Measurements from ENCODE around the gene DNAJC30. TPM values are rescaled to one million over a fixed set of nuclear protein-coding genes. Genes with fewer than 3 reads are reported as not detected.
A peak's percentile ranks its signal among the peaks of the same experiment; 100 is the strongest.

The DNAJC30 gene
- total RNA-seq, 2 experiments from 2014 or later: 5.9 to 13.7 TPM

DNA sequence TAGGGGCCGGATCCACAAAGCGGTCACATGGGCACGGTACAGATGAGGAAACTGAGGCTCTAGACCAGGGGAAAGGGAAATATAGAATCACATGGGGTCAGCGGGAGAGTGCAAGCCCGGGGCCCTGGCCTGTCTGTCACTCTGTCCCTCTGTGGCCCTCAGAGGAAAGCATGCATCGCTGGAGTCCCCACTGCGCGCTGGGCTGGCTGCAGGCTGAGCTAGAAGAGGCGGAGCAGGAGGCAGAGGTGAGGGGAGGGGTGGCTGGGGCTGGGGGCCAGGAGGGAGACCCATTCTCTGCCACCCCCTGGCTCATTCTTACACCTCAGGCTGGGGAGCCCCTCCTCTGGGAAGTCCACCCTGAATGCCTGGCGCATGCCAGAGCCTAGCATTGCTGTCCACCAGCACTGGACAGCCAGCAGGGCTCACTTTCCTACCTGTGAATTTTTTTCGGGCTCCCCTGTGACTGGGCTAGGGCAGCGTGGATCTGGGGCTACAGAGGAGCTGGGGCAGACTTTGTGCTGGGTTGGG is 13.3 kb downstream of the DNAJC30 start:
- no peak for TF ChIP-seq EZH2phosphoT487 (IDR thresholded peaks at IDR 0.05; ENCODE audit: borderline replicate concordance, low read depth, low read length)
- TF ChIP-seq, protein P1, sequence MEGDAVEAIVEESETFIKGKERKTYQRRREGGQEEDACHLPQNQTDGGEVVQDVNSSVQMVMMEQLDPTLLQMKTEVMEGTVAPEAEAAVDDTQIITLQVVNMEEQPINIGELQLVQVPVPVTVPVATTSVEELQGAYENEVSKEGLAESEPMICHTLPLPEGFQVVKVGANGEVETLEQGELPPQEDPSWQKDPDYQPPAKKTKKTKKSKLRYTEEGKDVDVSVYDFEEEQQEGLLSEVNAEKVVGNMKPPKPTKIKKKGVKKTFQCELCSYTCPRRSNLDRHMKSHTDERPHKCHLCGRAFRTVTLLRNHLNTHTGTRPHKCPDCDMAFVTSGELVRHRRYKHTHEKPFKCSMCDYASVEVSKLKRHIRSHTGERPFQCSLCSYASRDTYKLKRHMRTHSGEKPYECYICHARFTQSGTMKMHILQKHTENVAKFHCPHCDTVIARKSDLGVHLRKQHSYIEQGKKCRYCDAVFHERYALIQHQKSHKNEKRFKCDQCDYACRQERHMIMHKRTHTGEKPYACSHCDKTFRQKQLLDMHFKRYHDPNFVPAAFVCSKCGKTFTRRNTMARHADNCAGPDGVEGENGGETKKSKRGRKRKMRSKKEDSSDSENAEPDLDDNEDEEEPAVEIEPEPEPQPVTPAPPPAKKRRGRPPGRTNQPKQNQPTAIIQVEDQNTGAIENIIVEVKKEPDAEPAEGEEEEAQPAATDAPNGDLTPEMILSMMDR (conservative IDR thresholded peaks at IDR 0.05; ENCODE audit: low read length): no peak
- Histone ChIP-seq H3K79me2 (ENCODE audit: insufficient read depth, low read depth, low read length) (no peaks in the 10 kb centered on the region), H3K9me3 (ENCODE audit: low read length) (no peaks in the 10 kb centered on the region), H3K4me3 (ENCODE audit: low read depth, low read length, poor library complexity, severe bottlenecking) (no peak overlapping the region), H3K27ac (ENCODE audit: low read depth, low read length, poor library complexity, severe bottlenecking) (no peak overlapping the region), H3K4me1 (ENCODE audit: insufficient read depth, low read length, poor library complexity, severe bottlenecking) (peaks cover 11% of the 10 kb centered on the region), H3K9me2 (ENCODE audit: insufficient read depth, low read length) (no peaks in the 10 kb centered on the region), H3K4me2 (ENCODE audit: low read length) (no peak overlapping the region), H4K20me1 (ENCODE audit: insufficient read depth, low read length) (no peaks in the 10 kb centered on the region), H2AFZ (ENCODE audit: low read length) (no peak overlapping the region), H3K36me3 (ENCODE audit: insufficient read depth, low read length) (no peaks in the 10 kb centered on the region)
- CTCF ChIA-PET (ENCODE audit: unreplicated experiment): no interaction called here
- intact Hi-C loops (cut with micrococcal nuclease; ENCODE audit: unreplicated experiment): loop anchor here (5.0 kb wide), 1 partner anchor 62 kb away; no protein-coding TSS in a partner anchor
- DNase-seq (ENCODE audit: low spot score): no peak
- no TSS peak for BruUV-seq (replicated peaks)
- POLR2A ChIA-PET: no interaction called here

DNA sequence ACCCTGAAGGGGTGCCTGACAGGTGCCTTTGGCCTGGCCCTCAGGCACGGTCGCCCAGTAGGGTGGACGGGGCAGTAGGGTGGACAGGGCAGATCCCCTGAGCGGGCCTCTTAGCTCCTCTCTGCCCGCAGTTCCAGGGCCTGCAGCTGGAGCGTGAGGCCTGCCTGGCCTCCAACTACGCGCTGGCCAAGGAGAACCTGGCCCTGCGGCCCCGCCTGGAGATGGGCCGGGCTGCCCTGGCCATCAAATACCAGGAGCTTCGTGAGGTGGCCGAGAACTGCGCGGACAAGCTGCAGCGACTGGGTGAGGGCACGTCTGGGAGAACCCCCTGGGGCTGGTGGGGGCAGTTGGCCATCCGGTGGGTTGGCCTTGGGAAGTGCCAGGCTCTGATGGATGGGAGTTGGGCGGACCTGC is 14.0 kb downstream of the DNAJC30 start:
- H3K9me3 ChIP-seq (ENCODE audit: low read length): no peaks in the 10 kb centered on the region
- no peaks in the 10 kb centered on the region for H3K36me3 ChIP-seq (ENCODE audit: insufficient read depth, low read length)
- POLR2A ChIA-PET: interaction anchor here (0.6 kb wide), 1 partner anchor 58 kb away, joined by 3 read pairs; no protein-coding TSS in a partner anchor
- DNase-seq (ENCODE audit: low spot score): no peak
- H2AFZ ChIP-seq (ENCODE audit: low read length): no peak overlapping the region
- peaks cover 11% of the 10 kb centered on the region for H3K4me1 ChIP-seq (ENCODE audit: insufficient read depth, low read length, poor library complexity, severe bottlenecking)
- H3K79me2 ChIP-seq (ENCODE audit: insufficient read depth, low read depth, low read length): no peaks in the 10 kb centered on the region
- BruUV-seq (replicated peaks): no TSS peak
- H3K27ac ChIP-seq (ENCODE audit: low read depth, low read length, poor library complexity, severe bottlenecking): no peak overlapping the region
- intact Hi-C loops (cut with micrococcal nuclease; ENCODE audit: unreplicated experiment): loop anchor here (5.0 kb wide), 1 partner anchor 63 kb away; no protein-coding TSS in a partner anchor
- H3K4me2 ChIP-seq (ENCODE audit: low read length): peak overlapping the region; percentile 97
- TF ChIP-seq, protein P1 (conservative IDR thresholded peaks at IDR 0.05; ENCODE audit: low read length): no peak
- TF ChIP-seq EZH2phosphoT487 (IDR thresholded peaks at IDR 0.05; ENCODE audit: borderline replicate concordance, low read depth, low read length): no peak
- H3K9me2 ChIP-seq (ENCODE audit: insufficient read depth, low read length): no peaks in the 10 kb centered on the region
- peak overlapping the region; percentile 80 for H3K4me3 ChIP-seq (ENCODE audit: low read depth, low read length, poor library complexity, severe bottlenecking)
- CTCF ChIA-PET (ENCODE audit: unreplicated experiment): no interaction called here
- no peaks in the 10 kb centered on the region for H4K20me1 ChIP-seq (ENCODE audit: insufficient read depth, low read length)

DNA sequence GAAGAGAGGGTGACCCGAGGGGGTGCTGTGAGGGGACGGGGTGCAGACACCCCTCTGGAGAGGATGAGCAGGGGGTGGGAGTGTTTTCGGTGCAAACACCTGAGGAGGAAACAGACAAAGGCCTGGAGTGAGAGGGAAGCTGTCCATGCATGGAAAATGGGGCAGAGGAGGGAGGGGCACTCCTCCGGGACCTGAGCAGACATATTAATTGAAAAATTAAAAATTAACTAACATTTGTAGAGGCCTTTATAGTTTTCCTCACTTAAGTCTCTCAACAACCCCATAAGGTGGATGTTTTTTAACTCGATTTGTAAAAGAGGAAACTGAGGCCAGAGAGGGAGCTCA is 14.4 kb downstream of the DNAJC30 start:
- POLR2A ChIA-PET: interaction anchor here (0.6 kb wide), 1 partner anchor 57 kb away, joined by 3 read pairs; no protein-coding TSS in a partner anchor
- Histone ChIP-seq H3K4me3 (ENCODE audit: low read depth, low read length, poor library complexity, severe bottlenecking) (peak overlapping the region; percentile 80), H4K20me1 (ENCODE audit: insufficient read depth, low read length) (no peaks in the 10 kb centered on the region), H3K9me2 (ENCODE audit: insufficient read depth, low read length) (no peaks in the 10 kb centered on the region), H3K4me1 (ENCODE audit: insufficient read depth, low read length, poor library complexity, severe bottlenecking) (peaks cover 11% of the 10 kb centered on the region), H3K9me3 (ENCODE audit: low read length) (no peaks in the 10 kb centered on the region), H3K36me3 (ENCODE audit: insufficient read depth, low read length) (no peaks in the 10 kb centered on the region), H2AFZ (ENCODE audit: low read length) (peak overlapping the region; percentile 78; the same call in 1 of the 2 replicates), H3K27ac (ENCODE audit: low read depth, low read length, poor library complexity, severe bottlenecking) (no peak overlapping the region), H3K4me2 (ENCODE audit: low read length) (peak overlapping the region; percentile 97), H3K79me2 (ENCODE audit: insufficient read depth, low read depth, low read length) (no peaks in the 10 kb centered on the region)
- CTCF ChIA-PET (ENCODE audit: unreplicated experiment): no interaction called here
- DNase-seq (ENCODE audit: low spot score): peak; percentile 20
- TF ChIP-seq, protein P1 (conservative IDR thresholded peaks at IDR 0.05; ENCODE audit: low read length): no peak
- no peak for TF ChIP-seq EZH2phosphoT487 (IDR thresholded peaks at IDR 0.05; ENCODE audit: borderline replicate concordance, low read depth, low read length)
- no TSS peak for BruUV-seq (replicated peaks)
- intact Hi-C loops (cut with micrococcal nuclease; ENCODE audit: unreplicated experiment): loop anchor here (1.0 to 5.0 kb wide), 2 partner anchors 14 to 63 kb away; partner anchors contain the start of genes BUD23 and DNAJC30
